RWPE1 (cell line): ENCODE results near the gene BICC1.
"Not testable (repeated sequence)": the region's sequence is repeated elsewhere in the genome, so short reads cannot be mapped to it uniquely, and the experiment has no call there.

Experiments
- CTCF ChIA-PET: fragments of 350-600 bp; sonication (Branson Sonifier 250); formaldehyde crosslinking; extraction: SDS; loops from one replicate; lab custom pipeline; 2021; lab: Yijun Ruan, JAX
- POLR2A ChIA-PET: fragments of 400-600 bp; formaldehyde crosslinking; extraction: SDS; loops from one replicate; lab custom pipeline; 2020; ENCODE audit warnings: antibody characterized with exemption; ENCODE audit not compliant: low non-redundant PET; lab: Yijun Ruan, JAX
- DNase-seq: peaks from one replicate; pipeline ENCODE4 v3.0.0; 2012; ENCODE audit warnings: low spot score
- H3K27ac ChIP-seq: fragments of 450-650 bp; 2 replicates; pipeline ENCODE4 v1.5.1; 2017
- TF ChIP-seq, protein P1 (sequence below): fragments of 450-650 bp; conservative IDR thresholded peaks from 2 replicates; pipeline ENCODE4 v1.5.1; 2017; ENCODE audit warnings: low read depth, mild to moderate bottlenecking

BICC1 gene

DNA sequence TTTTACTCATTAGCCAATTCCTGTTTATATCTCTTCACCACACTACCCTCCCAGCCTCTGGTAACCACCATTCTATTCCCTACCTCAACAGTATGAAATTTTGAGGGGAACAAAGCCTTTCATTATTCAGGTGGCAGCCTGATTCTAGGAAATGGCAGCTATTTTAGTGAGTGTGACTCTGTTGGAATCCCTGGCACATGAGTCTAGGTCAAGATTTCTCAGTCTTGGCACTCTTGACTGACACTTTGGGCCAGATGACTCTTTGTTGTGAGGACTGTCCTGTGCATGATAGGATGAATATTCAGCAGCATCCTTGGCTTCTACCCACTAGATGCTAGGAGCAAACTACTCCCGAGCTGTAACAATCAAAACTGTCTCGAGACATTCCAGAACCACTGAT is 341.0 kb downstream of the BICC1 start:
- DNase-seq, result no peak
- CTCF ChIA-PET, result no interaction called here
- TF ChIP-seq, protein P1, sequence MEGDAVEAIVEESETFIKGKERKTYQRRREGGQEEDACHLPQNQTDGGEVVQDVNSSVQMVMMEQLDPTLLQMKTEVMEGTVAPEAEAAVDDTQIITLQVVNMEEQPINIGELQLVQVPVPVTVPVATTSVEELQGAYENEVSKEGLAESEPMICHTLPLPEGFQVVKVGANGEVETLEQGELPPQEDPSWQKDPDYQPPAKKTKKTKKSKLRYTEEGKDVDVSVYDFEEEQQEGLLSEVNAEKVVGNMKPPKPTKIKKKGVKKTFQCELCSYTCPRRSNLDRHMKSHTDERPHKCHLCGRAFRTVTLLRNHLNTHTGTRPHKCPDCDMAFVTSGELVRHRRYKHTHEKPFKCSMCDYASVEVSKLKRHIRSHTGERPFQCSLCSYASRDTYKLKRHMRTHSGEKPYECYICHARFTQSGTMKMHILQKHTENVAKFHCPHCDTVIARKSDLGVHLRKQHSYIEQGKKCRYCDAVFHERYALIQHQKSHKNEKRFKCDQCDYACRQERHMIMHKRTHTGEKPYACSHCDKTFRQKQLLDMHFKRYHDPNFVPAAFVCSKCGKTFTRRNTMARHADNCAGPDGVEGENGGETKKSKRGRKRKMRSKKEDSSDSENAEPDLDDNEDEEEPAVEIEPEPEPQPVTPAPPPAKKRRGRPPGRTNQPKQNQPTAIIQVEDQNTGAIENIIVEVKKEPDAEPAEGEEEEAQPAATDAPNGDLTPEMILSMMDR, result no peak
- H3K27ac ChIP-seq, result no peak overlapping the region
- POLR2A ChIA-PET, result no interaction called here

DNA sequence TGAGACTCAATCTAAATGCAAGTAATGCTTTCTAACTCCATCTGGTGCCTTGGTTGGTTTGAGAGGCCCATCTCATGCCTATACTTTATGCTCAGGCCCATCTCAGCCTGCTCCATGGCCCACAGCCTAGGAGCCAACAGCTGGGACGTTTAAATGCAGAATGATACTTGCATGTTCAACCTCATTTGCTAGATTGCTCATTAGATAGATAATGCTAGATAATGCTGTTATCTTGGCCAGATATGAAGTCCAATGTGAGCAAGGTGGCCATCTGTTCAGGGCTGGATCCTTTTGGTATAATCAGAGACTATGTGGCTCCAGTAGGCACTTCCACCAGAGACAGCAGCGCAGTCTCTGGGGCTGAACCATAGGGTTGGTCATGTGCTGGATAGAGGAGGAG is 342.1 kb downstream of the BICC1 start:
- ChIA-PET POLR2A (no interaction called here), CTCF (interaction anchor here (0.5 to 0.6 kb wide), 2 partner anchors 271 to 587 kb away, joined by 4 to 5 read pairs; no protein-coding TSS in a partner anchor)
- no peak for DNase-seq

DNA sequence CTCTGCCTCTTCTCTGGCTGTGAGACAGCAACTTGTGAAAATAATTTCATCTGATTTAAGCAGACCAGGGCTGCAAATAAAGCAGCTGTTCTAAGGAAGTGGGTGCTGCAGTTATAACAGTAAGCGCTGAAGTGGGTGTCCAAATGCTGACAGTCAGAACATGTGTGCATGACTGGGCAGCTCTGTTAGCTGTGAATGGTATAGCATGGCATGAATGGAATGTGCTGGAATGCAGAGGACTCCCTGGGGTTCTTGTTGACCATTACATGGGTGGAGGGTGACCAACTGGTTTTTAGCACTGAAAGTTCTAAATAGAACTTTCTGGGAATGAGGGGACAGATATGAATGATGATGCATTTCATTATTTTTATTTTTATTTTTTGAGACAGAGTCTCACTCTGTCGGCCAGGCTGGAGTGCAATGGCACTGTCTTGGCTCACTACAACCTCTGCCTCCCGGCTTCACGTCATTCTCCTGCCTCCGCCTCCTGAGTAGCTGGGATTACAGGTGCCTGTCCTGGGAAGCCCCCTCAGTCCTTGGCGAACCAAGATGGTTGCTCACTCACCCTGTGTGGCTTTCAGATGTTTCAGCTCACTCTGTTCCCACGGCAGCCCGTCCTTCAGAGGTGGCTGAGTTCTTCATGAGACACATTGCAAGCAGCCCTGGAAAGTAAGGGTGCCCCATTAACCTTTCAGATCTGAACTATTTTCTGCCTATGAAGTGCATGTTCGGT is 344.0 kb downstream of the BICC1 start:
- ChIA-PET CTCF (no interaction called here), POLR2A (no interaction called here)
- peak overlapping the region; percentile 96 for H3K27ac ChIP-seq
- DNase-seq, result peak; percentile 91
- TF ChIP-seq, protein P1, result no peak

More for the DNA sequence above, 342.1 kb downstream of the BICC1 start:
- TF ChIP-seq, protein P1, result no peak
- H3K27ac ChIP-seq, result peak overlapping the region; percentile 96

DNA sequence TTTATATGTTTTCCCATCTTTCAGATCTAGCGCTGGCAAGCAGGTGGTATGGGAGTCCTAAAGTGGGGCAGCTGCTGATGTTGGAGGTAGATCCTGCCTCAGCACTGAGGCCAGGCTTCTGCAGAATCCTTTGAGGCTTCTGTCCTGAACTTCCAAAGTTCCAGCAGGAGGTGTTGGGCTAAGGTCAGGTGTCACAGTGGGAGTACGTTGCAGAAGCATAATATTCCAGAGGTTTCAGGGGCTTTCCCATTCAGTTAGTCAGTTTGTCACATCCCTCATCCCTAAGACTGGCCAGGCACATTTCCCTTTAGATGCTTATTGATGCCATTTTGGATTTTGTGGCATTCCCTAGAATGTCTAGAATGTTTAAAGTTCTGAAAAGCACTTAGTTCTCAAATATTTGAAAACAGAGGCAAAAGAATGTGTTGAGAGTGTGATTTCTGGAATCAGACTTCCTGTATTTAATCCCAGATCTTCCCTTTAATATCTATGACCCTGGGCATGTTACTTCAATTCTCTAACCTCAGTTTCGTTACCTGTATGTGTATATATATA is 344.7 kb downstream of the BICC1 start:
- H3K27ac ChIP-seq, result peak overlapping the region; percentile 96
- ChIA-PET CTCF (no interaction called here), POLR2A (no interaction called here)
- no peak for DNase-seq
- TF ChIP-seq, protein P1, result no peak

DNA sequence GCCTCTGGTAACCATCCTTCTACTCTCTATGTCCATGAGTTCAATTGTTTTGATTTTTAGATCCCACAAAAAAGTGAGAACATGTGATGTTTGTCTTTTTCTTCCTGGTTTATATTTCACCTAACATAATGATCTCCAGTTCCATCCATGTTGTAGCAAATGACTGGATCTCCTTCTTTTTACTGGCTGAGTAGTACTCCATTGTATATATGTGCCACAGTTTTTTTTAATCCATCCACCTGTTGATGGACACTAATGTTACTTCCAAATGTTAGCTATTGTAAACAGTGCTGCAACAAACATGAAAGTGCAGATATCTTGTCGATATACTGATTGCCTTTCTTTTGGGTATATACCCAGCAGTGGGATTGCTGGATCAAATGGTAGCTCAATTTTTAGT is 345.5 kb downstream of the BICC1 start:
- CTCF ChIA-PET, POLR2A ChIA-PET, H3K27ac ChIP-seq, DNase-seq: not testable (repeated sequence)

DNA sequence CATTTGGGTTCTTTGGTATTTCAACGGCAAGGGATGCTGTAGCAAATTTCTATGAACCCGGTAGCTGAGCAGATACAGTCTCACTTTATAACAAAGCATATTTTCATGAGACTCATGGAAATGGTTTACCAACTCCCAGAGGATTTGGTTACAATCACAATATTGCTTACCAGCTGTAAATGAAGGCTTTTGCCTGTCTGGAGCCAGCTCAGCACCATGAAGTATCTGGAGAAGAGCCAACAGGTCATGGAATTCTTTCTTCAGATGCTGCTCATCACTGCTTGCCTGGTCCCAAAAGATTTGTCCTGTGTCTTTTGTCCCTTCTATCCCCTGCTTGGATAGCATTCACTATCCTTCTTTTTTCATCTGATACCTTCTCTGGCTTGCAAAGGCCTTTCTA is 346.9 kb downstream of the BICC1 start:
- no peak overlapping the region for H3K27ac ChIP-seq
- POLR2A ChIA-PET, result no interaction called here
- TF ChIP-seq, protein P1, result no peak

DNA sequence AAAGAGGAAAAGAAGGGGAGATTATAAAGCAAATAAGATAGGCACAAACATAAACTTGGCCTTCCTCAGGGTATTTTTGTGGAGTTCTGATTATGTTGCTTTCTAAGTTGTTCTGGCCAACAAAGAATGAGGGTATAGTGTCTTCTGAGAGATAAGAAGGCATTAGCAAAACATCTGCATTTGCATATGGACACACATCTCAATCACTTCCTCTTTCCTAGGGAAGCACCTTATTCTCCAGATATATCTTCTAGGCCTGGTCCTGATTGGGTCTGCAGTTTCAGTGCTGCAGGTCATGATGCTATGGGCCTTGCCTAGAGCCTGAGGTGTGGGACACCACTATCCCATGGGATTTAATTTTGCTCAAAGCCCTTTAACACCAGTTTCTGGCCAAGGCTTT is 355.0 kb downstream of the BICC1 start:
- TF ChIP-seq, protein P1, result no peak
- no peak for DNase-seq
- CTCF ChIA-PET, result interaction anchor here (0.6 kb wide), 1 partner anchor 1003 kb away, joined by 3 read pairs; no protein-coding TSS in a partner anchor
- no peak overlapping the region for H3K27ac ChIP-seq
- POLR2A ChIA-PET, result no interaction called here

More for the DNA sequence above, 346.9 kb downstream of the BICC1 start:
- DNase-seq, result no peak
- CTCF ChIA-PET, result no interaction called here
